T-helper 1 cell treated with Interleukin-12 subunit alpha and Interleukin-12 subunit beta and Interleukin-4 antibody, amounts not matched to agents 30 μg/mL and 1 μg/mL, for 36 hours (primary cell): Measurements from ENCODE around the gene ILKAP.
"Not testable (repeated sequence)": the region's sequence is repeated elsewhere in the genome, so short reads cannot be mapped to it uniquely, and the experiment has no call there.

ENCODE experiments used
- H3K27ac Mint-ChIP-seq: one replicate; pipeline ENCODE4 v1.8.0; 2021; ENCODE audit warnings: mild to moderate bottlenecking, mixed read lengths
- H3K27me3 Mint-ChIP-seq: one replicate; pipeline ENCODE4 v1.8.0; 2021; ENCODE audit warnings: low read depth, mixed read lengths
- H3K36me3 Mint-ChIP-seq: one replicate; pipeline ENCODE4 v1.8.0; 2021; ENCODE audit warnings: low read depth, mixed read lengths
- H3K4me1 Mint-ChIP-seq: one replicate; pipeline ENCODE4 v1.8.0; 2021; ENCODE audit warnings: low read depth, mixed read lengths
- H3K4me3 Mint-ChIP-seq: one replicate; pipeline ENCODE4 v1.8.0; 2021; ENCODE audit warnings: mild to moderate bottlenecking, moderate library complexity, mixed read lengths
- H3K9me3 Mint-ChIP-seq: one replicate; pipeline ENCODE4 v1.8.0; 2021; ENCODE audit warnings: mixed read lengths

Gene ILKAP

DNA sequence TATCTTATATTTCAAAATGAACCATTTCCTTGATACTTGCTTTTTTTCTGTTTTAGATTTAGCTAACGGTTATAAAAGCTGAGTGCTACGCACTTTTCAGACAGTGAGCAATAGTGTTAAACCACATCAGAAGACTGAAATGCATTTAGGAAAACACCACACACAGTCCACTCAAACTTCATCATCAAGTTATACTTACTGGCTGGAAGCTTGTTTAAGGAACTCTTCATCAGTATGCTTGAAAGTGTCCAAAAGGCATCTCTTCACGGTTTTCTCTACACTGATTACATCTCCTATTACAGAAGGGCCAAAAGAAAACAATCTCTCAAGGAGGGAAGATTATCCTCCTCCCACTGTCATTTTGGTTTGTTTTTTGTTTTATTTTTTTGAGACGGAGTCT lies 19.7 kb downstream of the ILKAP start:
- Mint-ChIP-seq H3K36me3 (peaks cover 59% of the 10 kb centered on the region), H3K9me3 (no peaks in the 10 kb centered on the region), H3K27ac (no peak overlapping the region), H3K27me3 (no peaks in the 10 kb centered on the region), H3K4me1 (peaks cover 8% of the 10 kb centered on the region), H3K4me3 (no peak overlapping the region)

DNA sequence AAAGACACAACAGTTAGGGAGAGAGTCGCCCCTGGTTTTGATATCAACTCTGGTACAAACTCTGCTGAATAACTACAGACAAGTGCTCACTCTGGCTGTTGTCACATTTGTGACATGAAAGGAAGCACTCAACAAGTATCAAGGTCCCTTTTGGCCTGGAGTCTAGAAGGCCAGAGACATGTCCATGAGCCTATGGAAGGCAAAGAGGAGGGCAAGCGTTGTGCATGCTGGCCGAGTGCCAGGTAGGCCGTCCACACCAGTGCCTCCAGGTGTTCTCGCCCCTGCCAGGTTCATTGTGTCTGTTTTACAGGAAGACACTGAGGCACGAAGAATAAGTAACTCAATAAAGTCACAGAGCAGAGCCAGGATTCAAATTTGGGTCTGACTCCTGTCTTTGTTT lies 21.1 kb downstream of the ILKAP start:
- no peaks in the 10 kb centered on the region for H3K9me3 Mint-ChIP-seq

DNA sequence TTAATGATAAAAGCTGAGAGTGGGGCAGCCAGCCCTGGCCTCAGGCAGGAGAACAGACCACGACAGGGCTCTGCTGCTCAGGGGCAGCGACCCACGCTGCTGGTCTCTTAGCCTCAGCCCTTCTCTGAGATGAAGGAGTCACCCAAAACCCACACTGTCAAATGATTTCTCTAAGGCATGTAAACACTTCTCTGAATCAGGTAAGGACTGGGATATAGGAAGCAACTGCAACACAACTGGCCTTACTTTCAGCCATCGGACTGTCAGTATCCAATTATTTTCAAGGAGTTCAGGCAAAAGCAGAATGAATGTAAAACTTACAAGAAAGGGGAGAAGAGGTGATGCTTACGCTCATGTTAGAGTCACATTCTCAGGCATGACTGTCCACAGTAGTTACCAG lies 22.9 kb downstream of the ILKAP start:
- Mint-ChIP-seq H3K4me3 (no peak overlapping the region), H3K9me3 (no peaks in the 10 kb centered on the region), H3K4me1 (peaks cover 7% of the 10 kb centered on the region), H3K27me3 (no peaks in the 10 kb centered on the region), H3K27ac (no peak overlapping the region), H3K36me3 (peaks cover 53% of the 10 kb centered on the region)

More for the DNA sequence above, 21.1 kb downstream of the ILKAP start:
- H3K4me3 Mint-ChIP-seq: no peak overlapping the region
- H3K4me1 Mint-ChIP-seq: peaks cover 7% of the 10 kb centered on the region
- no peaks in the 10 kb centered on the region for H3K27me3 Mint-ChIP-seq
- no peak overlapping the region for H3K27ac Mint-ChIP-seq
- peaks cover 51% of the 10 kb centered on the region for H3K36me3 Mint-ChIP-seq

DNA sequence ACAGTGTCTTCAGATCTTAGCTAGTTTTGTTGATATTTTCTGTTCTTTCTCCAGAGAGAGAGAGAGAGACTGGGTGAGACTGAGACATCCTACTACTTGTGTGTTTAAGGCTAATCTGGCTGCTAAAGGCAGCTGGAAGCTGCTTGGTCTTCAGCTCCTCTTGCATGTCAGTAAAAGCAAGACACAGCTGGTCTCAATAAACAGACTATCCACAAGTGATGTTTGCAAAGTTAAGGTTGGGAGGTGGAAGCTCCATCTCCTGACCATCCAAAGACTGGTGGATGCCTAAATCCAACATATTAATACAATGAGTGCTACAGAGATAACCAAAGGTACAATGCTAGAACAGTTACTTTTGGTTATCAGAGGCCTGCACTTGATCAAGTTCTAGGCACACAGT lies 26.9 kb downstream of the ILKAP start:
- peaks cover 47% of the 10 kb centered on the region for H3K36me3 Mint-ChIP-seq
- no peak overlapping the region for H3K4me3 Mint-ChIP-seq
- H3K9me3 Mint-ChIP-seq: no peaks in the 10 kb centered on the region
- H3K27me3 Mint-ChIP-seq: no peaks in the 10 kb centered on the region
- H3K27ac Mint-ChIP-seq: no peak overlapping the region
- H3K4me1 Mint-ChIP-seq: no peaks in the 10 kb centered on the region

DNA sequence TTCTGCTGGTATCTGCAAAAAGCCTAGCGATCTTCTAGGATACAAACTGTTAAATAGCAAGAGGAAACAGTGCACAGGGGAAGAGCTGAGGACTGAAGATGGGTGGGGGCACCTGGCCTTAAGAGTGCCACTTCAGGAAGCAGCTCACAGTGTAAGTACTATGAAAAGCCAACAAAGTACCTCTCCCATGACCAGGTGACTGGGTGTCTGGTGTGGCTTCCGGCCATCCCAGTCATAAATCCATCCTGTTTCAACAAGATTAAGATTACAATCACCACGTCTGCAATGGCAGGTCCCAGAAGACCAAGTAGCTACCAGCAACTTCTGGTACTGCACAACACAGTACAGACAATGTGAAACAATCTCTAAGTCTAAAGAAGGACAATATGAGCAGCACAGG lies 28.8 kb downstream of the ILKAP start:
- Mint-ChIP-seq H3K27ac (no peak overlapping the region), H3K36me3 (peaks cover 44% of the 10 kb centered on the region), H3K4me1 (no peaks in the 10 kb centered on the region), H3K4me3 (no peak overlapping the region), H3K9me3 (no peaks in the 10 kb centered on the region), H3K27me3 (no peaks in the 10 kb centered on the region)

DNA sequence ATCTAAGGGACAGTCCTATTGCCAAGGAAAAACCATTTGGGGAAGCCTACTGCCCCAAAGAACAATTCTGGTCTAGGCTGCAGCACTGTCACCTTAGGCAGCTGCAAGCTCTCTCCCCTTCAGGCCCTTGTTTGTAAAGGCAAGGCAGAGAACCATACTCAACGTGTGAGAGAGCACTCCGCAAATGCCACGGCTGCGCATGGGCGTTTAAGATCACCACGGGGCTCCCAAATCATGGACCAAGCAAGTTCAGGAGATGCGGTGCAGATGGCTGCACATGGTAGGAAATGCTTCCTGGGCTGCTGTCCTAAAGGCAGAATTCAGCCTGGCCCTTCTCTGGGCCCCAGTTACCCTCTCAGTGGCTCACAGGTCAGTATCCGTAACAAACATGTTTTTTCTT lies 29.2 kb downstream of the ILKAP start:
- Mint-ChIP-seq H3K36me3 (peaks cover 40% of the 10 kb centered on the region), H3K4me1 (no peaks in the 10 kb centered on the region), H3K4me3 (no peak overlapping the region), H3K9me3 (no peaks in the 10 kb centered on the region), H3K27ac (no peak overlapping the region), H3K27me3 (no peaks in the 10 kb centered on the region)

DNA sequence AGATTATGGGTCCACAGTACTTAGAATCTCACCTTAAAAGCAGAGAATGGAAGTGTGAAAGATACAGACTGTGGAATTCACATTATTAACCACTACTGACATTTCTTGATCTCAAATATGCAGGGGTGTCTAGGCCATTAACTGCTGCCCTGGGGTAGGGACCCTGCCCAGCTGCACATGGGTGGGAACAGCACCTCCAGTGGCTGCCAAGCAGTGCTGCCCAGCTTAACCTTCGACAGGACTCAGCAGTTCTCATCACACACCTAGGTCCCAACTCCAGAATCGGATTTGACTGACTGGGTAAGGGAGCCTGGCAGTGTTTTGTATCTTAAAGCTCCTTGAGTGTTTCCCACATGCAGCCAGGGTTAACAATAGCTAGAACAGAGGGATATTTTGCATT lies 29.8 kb downstream of the ILKAP start:
- Mint-ChIP-seq H3K27me3 (no peaks in the 10 kb centered on the region), H3K9me3 (no peaks in the 10 kb centered on the region), H3K27ac (no peak overlapping the region), H3K4me1 (no peaks in the 10 kb centered on the region), H3K4me3 (no peak overlapping the region), H3K36me3 (peaks cover 35% of the 10 kb centered on the region)

DNA sequence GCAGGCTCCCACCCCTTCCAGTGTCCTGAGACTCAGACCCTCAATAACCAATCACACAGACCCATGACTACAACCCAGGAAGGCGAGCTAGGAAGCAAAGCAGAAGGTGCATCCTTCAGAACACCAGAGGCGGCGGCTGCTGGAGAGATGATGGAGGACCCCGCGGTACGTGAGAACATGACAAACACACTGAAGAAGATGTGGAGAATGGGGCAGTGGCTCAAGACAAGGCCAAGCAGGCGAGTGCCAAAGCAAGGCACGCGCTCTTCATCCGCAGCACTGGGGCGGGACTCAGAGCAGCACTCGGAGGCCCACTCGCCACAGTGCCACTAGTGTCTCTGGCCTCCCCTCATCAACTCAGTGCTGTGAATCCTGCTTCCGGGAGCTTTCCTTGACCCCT lies 31.1 kb downstream of the ILKAP start:
- Mint-ChIP-seq H3K36me3 (peaks cover 32% of the 10 kb centered on the region), H3K4me3 (no peak overlapping the region), H3K27ac (peak overlapping the region; percentile 32), H3K27me3 (no peaks in the 10 kb centered on the region), H3K9me3 (no peaks in the 10 kb centered on the region), H3K4me1 (no peaks in the 10 kb centered on the region)

DNA sequence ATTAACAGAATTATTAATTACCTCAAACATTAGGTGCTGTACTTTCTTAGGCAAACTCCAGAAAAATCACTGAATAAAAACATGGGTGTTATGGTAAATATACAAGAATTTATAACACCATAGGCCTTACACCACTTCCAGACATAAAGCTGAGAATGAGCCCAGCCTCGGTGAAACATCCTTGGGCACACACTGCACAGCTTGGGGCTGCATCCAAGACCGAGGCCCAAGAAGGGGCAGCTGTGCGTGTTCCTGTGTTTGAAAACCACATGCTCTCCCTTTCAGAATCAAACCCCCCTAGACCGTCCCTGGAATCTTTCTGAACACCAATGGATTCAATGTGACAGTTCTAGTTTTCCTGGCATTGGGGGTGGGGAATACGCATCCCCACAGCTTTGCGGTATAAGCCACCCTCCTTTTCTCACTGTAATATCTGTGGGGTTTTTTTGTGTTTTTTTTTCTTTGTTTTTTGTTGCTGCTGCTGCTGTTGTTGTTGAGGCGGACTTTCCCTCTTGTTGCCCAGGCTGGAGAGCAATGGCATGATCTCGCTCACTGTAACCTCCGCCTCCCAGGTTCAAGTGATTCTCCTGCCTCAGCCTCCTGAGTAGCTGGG lies 31.8 kb downstream of the ILKAP start:
- H3K36me3 Mint-ChIP-seq: peaks cover 27% of the 10 kb centered on the region
- H3K27me3 Mint-ChIP-seq: no peaks in the 10 kb centered on the region
- no peaks in the 10 kb centered on the region for H3K9me3 Mint-ChIP-seq
- H3K4me1 Mint-ChIP-seq: no peaks in the 10 kb centered on the region
- no peak overlapping the region for H3K4me3 Mint-ChIP-seq
- no peak overlapping the region for H3K27ac Mint-ChIP-seq

DNA sequence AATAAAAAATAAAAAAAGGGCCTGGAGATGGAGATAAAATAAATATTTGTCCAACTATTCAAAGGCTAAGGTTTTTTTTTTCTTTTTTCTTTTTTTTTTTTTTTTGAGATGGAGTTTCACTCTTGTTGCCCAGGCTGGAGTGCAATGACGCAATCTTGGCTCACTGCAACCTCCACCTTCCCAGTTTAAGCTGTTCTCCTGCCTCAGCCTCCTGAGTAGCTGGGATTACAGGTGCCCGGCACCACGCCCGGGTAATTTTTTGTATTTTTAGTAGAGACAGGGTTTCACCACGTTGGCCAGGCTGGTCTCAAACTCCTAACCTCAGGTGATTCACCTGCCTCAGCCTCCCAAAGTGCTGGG lies 32.4 kb downstream of the ILKAP start:
- not testable (repeated sequence) for H3K27ac Mint-ChIP-seq, H3K4me1 Mint-ChIP-seq, H3K4me3 Mint-ChIP-seq, H3K9me3 Mint-ChIP-seq, H3K27me3 Mint-ChIP-seq
- peaks cover 22% of the 10 kb centered on the region for H3K36me3 Mint-ChIP-seq

DNA sequence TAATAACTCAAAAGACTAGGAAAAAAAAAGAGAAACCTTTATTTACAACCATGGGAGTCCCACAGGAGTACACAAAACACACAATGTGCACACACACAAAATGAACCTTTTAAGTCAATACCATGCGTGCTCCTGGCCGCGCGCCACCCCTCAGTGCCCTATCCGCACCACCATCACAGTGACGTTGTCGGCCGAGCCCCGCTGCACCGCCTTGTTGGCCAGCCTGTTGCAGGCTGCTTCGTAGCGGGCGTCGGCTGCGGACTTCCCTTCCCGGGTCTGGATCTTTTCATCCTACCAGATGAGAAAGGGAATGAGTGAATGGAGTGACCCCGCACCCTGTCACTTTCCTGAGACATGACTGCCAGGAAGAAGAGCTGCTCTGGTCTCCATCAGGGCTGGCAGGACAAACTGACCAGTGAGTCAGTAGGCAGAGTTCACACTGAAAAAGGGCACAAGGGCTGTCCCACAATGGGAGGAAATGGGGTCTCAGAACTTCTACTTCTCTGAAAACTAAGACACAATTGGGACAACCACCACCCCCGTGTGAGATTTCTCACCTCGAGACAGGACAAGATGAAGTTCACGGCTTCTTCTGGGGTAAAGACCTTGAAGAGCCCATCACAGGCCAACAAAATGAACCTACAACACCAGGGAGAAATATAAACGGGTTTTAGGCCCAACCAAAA lies 33.0 kb downstream of the ILKAP start:
- H3K36me3 Mint-ChIP-seq: peaks cover 22% of the 10 kb centered on the region
- no peak overlapping the region for H3K4me3 Mint-ChIP-seq

DNA sequence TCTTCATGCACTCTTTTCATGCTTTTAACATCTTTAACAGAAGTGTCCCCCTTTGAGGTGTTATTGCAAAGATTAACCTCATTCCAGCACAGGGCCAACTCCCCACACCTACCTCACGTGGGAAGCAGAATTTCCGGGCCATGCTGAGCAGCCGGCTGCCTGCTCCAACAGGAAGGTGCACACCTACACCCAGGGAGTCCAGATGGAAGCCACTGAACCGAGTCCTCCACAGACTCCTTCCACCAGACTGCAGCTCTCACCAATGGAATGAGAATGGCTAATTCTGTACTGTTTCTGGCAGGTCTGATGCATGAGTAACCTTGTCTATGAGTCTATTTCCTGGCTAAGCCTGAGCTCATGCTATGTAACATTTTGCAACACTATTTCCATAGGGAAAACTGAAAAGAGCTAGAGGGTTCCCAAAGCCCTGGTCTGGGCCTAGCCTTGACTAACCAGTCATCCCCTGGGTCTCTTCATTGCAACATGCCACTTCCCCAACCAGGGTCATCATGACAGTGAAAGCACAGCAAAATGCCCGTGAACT lies 33.7 kb downstream of the ILKAP start:
- H3K4me3 Mint-ChIP-seq: no peak overlapping the region
- H3K27me3 Mint-ChIP-seq: peaks cover 9% of the 10 kb centered on the region
- H3K36me3 Mint-ChIP-seq: peaks cover 22% of the 10 kb centered on the region
- no peaks in the 10 kb centered on the region for H3K9me3 Mint-ChIP-seq
- H3K27ac Mint-ChIP-seq: peak overlapping the region; percentile 29
- H3K4me1 Mint-ChIP-seq: no peaks in the 10 kb centered on the region

More for the DNA sequence above, 33.0 kb downstream of the ILKAP start:
- Mint-ChIP-seq H3K4me1 (no peaks in the 10 kb centered on the region), H3K27me3 (peaks cover 2% of the 10 kb centered on the region), H3K9me3 (no peaks in the 10 kb centered on the region), H3K27ac (peak overlapping the region; percentile 2)

DNA sequence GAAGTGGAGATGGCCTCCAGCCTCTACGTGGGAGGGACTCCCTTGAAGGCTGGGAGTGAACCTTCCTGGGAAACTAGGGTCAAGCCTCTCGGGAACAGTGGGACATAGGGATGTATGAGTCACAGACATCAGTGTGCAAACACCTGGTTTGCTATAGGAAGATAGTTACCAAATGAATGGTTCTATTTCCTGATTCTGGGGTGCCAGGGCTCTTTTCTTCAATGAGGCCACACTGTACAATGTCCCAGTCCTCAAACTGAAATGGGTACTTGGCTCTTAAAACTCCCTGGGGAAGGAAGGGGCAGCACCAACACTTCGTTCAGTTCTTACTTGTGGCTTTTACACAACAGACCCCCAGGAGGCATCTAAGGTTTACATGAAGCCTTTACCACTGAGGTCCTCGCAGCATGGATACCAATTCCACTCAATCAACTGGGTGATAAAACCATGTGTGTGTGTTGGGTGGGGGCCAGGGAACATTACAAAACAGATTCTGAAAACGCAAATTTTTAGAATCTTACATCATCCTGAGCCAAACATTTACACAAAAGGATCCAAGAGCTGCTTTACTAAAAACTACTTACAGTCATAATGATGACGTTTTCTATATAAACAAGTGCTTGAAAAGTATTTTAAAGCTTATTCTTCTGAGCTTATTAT lies 34.3 kb downstream of the ILKAP start:
- Mint-ChIP-seq H3K9me3 (no peaks in the 10 kb centered on the region), H3K27ac (no peak overlapping the region), H3K27me3 (peaks cover 15% of the 10 kb centered on the region), H3K36me3 (peaks cover 20% of the 10 kb centered on the region), H3K4me1 (no peaks in the 10 kb centered on the region), H3K4me3 (no peak overlapping the region)

DNA sequence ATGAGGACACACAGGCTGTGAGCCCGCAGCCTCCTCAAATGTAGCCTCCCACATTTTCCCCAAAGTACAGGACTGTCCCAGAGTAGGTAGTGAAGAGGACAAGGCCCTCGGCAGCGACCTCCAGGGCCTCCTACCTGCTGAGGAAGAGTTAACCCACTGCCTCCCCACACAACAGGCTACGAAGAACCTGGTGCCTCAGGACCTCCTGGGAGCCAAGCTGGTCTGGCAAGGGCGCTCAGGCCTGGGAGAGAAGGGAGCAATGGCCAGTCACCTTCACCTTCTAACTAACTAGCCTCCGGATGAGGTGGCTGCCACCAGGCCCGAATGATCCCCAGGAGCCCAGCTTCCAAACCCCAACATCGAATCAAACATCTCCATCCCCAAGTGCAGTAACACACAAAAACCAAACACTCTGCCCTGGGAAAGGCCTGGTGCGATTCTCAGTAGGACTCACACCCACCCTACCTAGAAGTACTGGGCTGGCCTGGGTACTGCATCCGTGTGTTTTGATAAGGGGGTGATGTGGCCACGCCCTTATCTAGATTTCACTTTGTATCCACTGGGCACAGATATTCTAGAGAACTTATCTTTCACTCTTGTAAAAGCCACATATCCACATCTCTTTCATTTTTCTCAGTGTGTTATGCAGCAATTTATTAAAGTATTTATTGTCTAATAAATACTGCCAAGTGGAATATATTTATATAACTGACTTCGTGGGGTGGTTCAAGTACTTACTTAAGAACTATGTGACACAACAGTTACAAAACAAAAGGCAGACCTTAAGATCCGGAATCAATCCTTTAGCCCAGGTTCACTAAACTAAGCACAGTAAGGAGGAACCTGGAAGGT lies 35.1 kb downstream of the ILKAP start:
- Mint-ChIP-seq H3K4me1 (no peaks in the 10 kb centered on the region), H3K27ac (no peak overlapping the region), H3K36me3 (peaks cover 15% of the 10 kb centered on the region), H3K4me3 (no peak overlapping the region), H3K9me3 (no peaks in the 10 kb centered on the region), H3K27me3 (peaks cover 15% of the 10 kb centered on the region)
